Mononuclear cell (primary cell): Measurements from ENCODE around the gene CHCHD3. TPM values are rescaled to one million over a fixed set of nuclear protein-coding genes. Genes with fewer than 3 reads are reported as not detected.

Experiments used
- H3K27me3 ChIP-seq: 2 replicates; pipeline ENCODE4 v1.6.0; 2011; ENCODE audit warnings: low read length, control low read depth; ENCODE audit not compliant: insufficient read depth
- H3K4me1 ChIP-seq: 2 replicates; pipeline ENCODE4 v1.5.1; 2011; ENCODE audit warnings: mild to moderate bottlenecking, low read length, control low read depth; ENCODE audit not compliant: insufficient read depth
- H3K4me3 ChIP-seq: 2 replicates; pipeline ENCODE4 v1.5.1; 2011; ENCODE audit warnings: mild to moderate bottlenecking, low read length, moderate library complexity
- H3K9me3 ChIP-seq: 2 replicates; pipeline ENCODE4 v1.5.1; 2011; ENCODE audit warnings: low read depth, mild to moderate bottlenecking, control low read depth, low read length
- total RNA-seq: library from RNA; depleted of rRNA; stranded (reverse); fragments of >200 nt; gene quantifications from one replicate; pipeline ENCODE4 v1.2.3, GENCODE V29; 2012

The CHCHD3 gene
- total RNA-seq, 1 donor, result 31.1 TPM

DNA sequence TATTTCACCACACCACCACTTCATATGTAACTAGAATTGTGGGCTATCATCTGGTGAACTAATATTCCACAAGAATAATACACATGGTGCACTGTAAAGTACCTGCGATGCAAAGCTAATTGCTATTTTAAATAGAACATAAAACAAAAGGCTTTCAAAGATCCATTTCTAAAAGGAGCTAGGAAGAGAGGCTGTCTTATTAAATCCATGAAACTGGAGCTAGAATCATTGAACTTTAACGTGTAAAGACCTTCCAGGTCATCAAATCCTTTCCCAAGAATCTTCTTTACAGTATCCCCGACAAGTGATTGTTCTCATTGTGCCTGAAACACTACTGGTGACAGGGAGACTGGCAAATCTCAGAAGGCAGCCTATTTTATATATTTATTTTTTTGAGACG is 224.9 kb downstream of the CHCHD3 start:
- H3K27me3 ChIP-seq, result no peaks in the 10 kb centered on the region
- no peak overlapping the region for H3K4me3 ChIP-seq
- H3K9me3 ChIP-seq, result no peaks in the 10 kb centered on the region
- H3K4me1 ChIP-seq, result peaks cover 4% of the 10 kb centered on the region

DNA sequence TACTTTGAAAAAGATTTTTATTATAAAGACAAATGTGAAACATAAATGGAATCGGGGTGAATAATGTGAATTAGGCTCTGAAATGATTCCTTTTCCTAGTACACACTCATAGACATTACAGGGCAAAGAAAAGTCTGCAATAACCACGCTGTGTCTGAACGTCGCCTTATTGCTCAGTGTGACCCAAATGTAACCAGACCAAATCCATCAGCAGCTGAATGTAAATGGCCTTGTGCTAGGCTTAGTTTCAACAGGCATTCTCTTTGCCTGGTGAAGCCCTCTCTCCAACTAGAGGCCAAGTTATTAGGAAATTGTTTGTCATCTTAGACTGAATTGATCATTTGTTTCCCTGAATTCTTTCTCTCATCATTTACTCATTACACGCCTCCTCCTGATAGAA is 225.5 kb downstream of the CHCHD3 start:
- H3K27me3 ChIP-seq, result no peaks in the 10 kb centered on the region
- H3K9me3 ChIP-seq, result no peaks in the 10 kb centered on the region
- H3K4me3 ChIP-seq, result no peak overlapping the region
- peaks cover 4% of the 10 kb centered on the region for H3K4me1 ChIP-seq

DNA sequence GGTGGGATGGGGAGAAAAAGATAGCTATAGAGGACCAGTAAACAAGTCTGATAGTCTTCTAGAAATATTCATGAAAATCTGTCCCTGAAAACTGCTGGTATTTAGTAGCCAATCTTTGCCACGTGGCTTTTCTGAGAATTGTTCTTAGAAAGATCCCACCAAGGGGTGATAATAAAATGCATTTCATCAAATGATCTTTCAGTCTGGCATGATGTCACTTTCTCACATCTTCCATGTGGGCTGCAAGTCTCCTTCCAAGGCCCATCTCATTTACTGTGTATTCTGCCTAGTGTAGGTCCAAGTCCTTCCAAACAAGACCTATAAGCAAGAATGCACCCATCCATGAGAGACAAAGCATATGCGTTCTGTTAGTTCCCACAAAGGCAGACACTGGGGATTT is 226.0 kb downstream of the CHCHD3 start:
- peaks cover 4% of the 10 kb centered on the region for H3K4me1 ChIP-seq
- no peaks in the 10 kb centered on the region for H3K27me3 ChIP-seq
- H3K4me3 ChIP-seq, result no peak overlapping the region
- H3K9me3 ChIP-seq, result no peaks in the 10 kb centered on the region

DNA sequence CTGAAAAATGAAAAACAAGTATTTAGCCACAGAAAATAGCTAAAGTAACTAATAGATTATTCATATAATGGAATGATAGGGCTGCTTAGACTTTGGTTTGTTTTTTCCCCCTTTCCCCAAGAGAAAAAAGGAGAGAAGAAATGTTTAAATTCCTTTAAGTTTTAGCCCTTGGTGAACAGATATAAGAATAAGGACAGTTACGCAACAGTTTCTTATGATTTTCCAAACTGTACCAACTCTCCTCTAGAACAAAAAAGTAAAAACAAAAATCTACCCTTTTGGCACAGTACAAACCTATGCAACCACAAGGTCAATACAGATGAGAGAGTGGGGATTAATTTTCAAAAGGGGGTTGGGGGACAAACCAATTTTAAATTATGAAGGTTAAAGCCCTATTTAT is 227.7 kb downstream of the CHCHD3 start:
- no peaks in the 10 kb centered on the region for H3K4me1 ChIP-seq
- H3K4me3 ChIP-seq, result no peak overlapping the region
- H3K27me3 ChIP-seq, result no peaks in the 10 kb centered on the region
- no peaks in the 10 kb centered on the region for H3K9me3 ChIP-seq

DNA sequence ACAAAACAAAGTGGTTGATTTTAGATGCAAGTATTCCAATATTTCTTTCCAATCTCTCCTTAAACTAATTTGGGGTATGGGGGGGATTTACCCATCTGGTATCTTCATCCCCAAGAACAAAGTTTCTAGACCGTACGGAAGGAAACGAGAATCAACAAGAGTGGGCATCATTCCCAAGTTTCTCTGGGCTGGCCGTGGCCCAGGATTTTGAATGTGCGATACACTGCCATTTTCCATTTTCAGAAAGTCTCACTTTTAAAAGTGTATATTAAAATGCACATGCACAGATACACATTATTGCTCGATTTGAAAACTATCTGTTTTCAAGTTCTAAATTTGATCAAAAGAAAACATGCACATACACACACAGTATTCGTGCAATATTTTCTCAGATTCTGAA is 234.5 kb downstream of the CHCHD3 start:
- no peaks in the 10 kb centered on the region for H3K9me3 ChIP-seq
- H3K4me3 ChIP-seq, result no peak overlapping the region
- no peaks in the 10 kb centered on the region for H3K4me1 ChIP-seq
- no peaks in the 10 kb centered on the region for H3K27me3 ChIP-seq

DNA sequence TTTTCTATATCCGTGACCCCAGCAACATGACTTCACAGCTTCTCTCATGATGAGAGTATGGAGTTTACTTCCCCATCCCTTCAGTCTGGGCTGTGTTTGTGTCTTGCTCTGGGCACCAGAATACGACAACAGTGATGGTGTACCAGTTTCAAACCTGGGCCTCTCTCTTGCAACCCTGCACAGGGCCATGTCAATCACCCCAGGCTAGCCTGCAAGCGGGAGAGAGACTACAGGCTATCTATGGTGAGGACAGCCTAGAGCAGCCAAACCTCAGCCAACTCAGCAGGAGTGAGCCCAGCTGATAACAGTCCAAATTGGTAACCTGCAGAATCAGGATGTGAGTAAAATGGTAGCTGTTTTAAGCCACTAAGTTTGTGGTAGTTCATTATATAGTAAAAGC is 235.8 kb downstream of the CHCHD3 start:
- H3K4me1 ChIP-seq, result no peaks in the 10 kb centered on the region
- no peaks in the 10 kb centered on the region for H3K9me3 ChIP-seq
- no peak overlapping the region for H3K4me3 ChIP-seq
- H3K27me3 ChIP-seq, result no peaks in the 10 kb centered on the region

DNA sequence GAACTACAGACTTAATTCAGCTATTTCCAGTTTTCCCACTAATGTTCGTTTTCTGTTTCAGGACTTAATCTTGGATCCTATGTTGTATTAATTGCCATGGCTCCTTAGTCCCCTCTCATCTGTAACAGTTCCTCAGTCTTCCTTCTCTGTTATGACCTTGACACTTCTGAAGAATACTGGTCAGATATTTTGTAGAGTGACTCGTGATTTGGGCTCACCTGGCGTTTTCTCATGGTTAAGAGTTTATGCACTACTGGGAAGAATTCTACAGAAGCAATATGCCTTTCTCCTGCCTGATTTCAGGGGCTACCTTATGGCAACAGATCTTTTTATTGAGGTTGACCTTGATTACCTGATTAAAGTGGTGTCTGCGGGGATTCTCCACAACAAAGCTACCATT is 239.4 kb downstream of the CHCHD3 start:
- Histone ChIP-seq H3K9me3 (no peaks in the 10 kb centered on the region), H3K4me1 (no peaks in the 10 kb centered on the region), H3K4me3 (no peak overlapping the region), H3K27me3 (no peaks in the 10 kb centered on the region)

DNA sequence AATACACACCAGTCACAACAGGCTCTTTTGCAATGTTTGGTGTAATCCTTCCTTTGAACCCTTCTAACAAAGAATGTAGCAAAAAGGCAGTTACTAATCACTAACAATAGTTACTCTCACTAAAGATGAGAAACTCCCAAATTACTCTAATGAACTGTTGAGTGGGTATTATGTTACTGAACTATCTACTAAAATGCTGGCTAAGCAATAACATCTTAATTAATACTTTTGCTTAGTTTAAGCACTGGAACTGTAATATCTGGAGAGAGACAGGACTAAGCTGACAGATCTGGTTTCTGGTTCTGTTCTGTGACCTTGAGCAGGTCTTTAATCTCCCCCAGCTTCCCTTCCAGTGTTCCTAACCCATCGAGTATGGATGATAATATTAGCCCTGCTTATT is 241.7 kb downstream of the CHCHD3 start:
- Histone ChIP-seq H3K4me1 (no peaks in the 10 kb centered on the region), H3K9me3 (no peaks in the 10 kb centered on the region), H3K27me3 (no peaks in the 10 kb centered on the region), H3K4me3 (no peak overlapping the region)

DNA sequence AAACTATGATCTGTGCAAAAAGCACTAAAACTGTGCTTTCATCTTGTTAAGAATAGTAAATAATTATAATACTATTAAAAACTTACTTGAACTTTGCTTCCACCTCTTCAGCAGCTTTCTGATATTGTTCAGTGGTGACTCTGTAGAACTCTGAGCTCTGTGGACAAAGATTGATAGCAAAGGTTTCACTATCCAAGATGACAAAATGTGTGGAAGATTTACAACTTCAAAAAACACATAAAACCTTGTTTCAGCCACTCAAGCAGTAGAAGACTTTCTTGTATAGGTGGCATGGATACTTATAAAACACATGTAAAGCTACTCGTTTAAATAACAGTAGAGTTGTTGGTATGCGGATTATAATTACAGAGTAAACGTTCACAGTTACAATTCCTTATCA is 243.6 kb downstream of the CHCHD3 start:
- no peaks in the 10 kb centered on the region for H3K9me3 ChIP-seq
- no peaks in the 10 kb centered on the region for H3K27me3 ChIP-seq
- no peaks in the 10 kb centered on the region for H3K4me1 ChIP-seq
- no peak overlapping the region for H3K4me3 ChIP-seq

DNA sequence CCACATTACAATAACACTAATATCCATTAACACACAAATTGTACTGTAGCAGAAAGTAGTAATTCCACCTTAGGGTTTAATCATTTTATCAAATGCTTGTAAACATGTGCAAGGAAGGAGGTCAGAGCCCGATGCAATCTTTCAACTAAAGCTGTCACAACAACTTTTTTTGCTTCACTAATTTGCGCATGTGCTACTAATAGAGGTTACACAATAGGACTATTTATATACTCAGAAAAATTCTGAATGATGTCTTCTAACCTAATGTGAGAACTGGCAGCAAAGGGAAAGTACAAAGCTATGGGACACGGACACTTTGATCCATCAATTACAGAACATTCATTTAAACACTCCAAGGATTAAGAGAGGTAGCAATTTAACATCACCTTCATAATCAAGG is 244.4 kb downstream of the CHCHD3 start:
- H3K4me1 ChIP-seq, result no peaks in the 10 kb centered on the region
- no peaks in the 10 kb centered on the region for H3K27me3 ChIP-seq
- H3K4me3 ChIP-seq, result no peak overlapping the region
- no peaks in the 10 kb centered on the region for H3K9me3 ChIP-seq

DNA sequence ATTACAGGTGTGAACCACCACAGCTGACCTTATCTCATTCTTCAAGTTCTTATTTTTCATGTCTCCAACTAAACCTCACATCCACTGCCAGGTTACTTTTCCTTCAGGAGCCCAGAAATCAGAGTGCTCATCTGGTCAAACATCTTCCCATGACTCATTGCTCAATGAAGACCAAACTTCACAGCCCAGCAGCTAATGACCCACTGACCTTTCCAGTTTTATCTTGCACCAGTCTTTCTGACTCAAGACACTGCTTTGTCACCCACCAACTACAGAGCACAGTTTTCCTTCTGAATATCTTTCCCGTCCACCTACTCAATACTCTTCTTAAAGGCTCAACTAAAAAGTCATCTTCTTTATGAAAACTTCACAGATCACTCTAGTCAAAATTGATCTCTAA is 245.1 kb downstream of the CHCHD3 start:
- no peaks in the 10 kb centered on the region for H3K9me3 ChIP-seq
- no peaks in the 10 kb centered on the region for H3K4me1 ChIP-seq
- no peak overlapping the region for H3K4me3 ChIP-seq
- H3K27me3 ChIP-seq, result no peaks in the 10 kb centered on the region

DNA sequence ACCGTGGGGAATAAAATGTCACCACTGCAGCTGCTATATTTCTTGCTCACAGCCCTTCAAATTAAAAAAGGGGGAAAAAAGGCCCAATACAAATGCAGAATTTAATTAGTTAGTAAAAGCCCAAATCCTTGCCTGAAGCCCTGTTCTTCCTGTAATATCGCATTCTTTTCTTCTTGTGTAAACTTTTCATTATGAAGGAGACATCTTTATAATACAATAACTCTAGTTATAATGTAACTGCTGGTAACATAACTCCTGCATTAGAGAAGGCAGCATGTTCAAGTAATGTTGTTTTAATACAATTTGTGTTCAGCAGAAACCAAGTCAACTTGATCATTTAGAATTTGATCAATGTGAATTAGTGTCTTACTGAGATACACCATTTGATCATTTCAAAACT is 250.9 kb downstream of the CHCHD3 start:
- no peaks in the 10 kb centered on the region for H3K9me3 ChIP-seq
- H3K4me3 ChIP-seq, result no peak overlapping the region
- no peaks in the 10 kb centered on the region for H3K27me3 ChIP-seq
- no peaks in the 10 kb centered on the region for H3K4me1 ChIP-seq

DNA sequence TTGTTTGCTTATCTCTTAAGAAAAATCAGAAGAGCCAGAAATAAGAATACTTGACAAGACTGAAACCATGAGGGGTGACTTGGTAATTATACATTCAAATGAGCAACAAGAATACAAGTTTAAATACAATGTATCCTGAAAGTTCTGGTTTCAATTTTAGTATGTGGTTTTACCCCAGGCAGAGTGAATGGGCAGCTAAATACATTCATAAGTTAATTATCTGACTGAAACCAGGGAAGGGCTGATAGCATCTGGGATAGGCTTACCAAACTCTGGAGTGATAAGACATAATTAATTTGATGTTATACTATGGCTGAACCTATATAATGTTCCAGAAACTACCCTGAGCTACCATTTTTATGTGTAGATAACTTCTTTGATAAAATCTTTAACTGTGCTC is 253.4 kb downstream of the CHCHD3 start:
- H3K4me3 ChIP-seq, result no peak overlapping the region
- H3K4me1 ChIP-seq, result no peaks in the 10 kb centered on the region
- no peaks in the 10 kb centered on the region for H3K27me3 ChIP-seq
- H3K9me3 ChIP-seq, result no peaks in the 10 kb centered on the region

DNA sequence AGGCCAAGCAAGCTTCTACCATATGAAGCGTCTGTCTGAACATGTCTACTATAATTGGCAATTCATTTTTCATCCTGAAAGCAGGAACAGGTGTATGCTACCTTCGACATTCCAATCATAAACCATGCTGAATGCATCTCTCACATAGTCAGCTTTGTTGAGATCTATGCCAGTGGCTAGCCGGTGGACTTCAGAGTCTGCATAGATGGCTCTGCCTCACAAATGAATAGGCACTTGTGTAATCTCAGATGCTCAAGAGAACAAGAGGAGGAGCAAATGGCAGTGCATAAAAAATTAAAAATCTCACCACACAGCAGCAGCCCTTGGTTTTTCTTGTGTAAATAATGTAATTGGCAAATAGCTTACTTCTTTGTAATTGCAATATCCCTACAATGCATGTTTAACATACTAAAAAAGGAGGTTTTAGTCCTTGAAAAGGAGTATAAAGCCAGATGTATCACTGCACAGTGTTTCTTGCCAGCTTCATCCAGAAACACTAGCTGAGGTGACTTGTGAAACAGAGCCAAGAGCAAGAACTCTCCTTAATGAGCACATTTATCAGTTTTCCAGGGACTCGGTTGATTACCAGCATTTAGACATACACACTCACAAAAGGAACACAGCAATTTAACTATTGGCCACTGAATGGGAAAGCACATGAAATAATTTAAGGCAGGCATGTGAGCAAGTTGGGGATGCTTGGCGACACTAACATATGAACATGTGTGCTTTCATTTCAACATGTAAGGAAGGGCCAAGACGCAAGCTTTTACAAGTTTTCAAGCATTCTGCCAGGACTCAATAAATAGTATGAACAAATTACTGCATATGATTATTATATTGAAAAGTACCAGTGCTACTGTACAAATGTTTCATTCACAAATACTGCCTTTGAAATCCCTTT is 255.7 kb downstream of the CHCHD3 start:
- H3K9me3 ChIP-seq, result no peaks in the 10 kb centered on the region
- H3K4me3 ChIP-seq, result no peak overlapping the region
- no peaks in the 10 kb centered on the region for H3K4me1 ChIP-seq
- no peaks in the 10 kb centered on the region for H3K27me3 ChIP-seq

DNA sequence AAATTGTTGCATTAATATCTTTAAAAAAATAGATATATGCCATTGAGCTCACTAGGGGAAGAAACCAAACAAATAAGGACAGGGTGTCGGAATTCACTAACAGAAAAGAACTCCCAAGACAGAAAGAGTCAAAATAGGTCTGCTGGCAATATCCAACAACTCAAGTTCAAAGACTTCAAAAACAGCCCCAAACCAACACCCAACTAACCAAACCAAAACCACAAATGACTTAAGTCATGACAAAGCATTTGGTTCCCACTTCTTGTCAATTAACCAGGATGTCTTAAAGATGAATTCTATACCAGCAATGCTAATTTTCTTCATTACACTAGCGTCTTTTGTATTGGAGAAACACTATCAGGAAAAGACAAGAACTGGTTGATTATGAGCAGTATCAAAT is 256.7 kb downstream of the CHCHD3 start:
- Histone ChIP-seq H3K27me3 (no peaks in the 10 kb centered on the region), H3K9me3 (no peaks in the 10 kb centered on the region), H3K4me1 (no peaks in the 10 kb centered on the region), H3K4me3 (no peak overlapping the region)

DNA sequence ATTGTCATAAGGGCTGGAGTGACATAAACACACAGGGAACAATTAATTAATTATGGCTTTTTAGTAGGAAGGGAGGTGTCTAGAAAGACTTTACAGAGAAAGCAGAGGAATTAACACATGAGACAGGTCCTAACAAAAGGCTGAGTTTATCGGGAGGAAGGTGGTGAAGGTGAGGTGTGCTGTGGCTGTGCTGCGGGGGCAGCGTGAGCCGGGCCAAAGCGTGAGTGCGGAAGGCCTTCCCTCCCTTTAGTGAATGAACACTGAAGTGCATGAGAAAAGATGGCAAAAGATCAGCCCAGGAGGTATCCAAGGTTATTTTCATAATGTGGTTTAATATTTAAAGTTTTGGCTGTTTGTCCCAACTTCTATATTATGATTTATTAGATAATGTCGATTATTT is 262.2 kb downstream of the CHCHD3 start:
- Histone ChIP-seq H3K4me3 (no peak overlapping the region), H3K9me3 (no peaks in the 10 kb centered on the region), H3K4me1 (no peaks in the 10 kb centered on the region), H3K27me3 (no peaks in the 10 kb centered on the region)
